Purkinje cell (primary cell): ENCODE measurements around the gene MOSPD2. TPM values are rescaled to one million over a fixed set of nuclear protein-coding genes. Genes with fewer than 3 reads are reported as not detected.

ENCODE experiments used
- polyA plus RNA-seq: library from polyadenylated mRNA; unstranded; fragments of >200 nt; fragmentation: Nextera tagmentation; gene quantifications from 2 replicates; pipeline ENCODE4 v1.2.1, GENCODE V29; 2014

MOSPD2 gene
- 14.2 and 19.7 TPM in 2 replicates for polyA plus RNA-seq

DNA sequence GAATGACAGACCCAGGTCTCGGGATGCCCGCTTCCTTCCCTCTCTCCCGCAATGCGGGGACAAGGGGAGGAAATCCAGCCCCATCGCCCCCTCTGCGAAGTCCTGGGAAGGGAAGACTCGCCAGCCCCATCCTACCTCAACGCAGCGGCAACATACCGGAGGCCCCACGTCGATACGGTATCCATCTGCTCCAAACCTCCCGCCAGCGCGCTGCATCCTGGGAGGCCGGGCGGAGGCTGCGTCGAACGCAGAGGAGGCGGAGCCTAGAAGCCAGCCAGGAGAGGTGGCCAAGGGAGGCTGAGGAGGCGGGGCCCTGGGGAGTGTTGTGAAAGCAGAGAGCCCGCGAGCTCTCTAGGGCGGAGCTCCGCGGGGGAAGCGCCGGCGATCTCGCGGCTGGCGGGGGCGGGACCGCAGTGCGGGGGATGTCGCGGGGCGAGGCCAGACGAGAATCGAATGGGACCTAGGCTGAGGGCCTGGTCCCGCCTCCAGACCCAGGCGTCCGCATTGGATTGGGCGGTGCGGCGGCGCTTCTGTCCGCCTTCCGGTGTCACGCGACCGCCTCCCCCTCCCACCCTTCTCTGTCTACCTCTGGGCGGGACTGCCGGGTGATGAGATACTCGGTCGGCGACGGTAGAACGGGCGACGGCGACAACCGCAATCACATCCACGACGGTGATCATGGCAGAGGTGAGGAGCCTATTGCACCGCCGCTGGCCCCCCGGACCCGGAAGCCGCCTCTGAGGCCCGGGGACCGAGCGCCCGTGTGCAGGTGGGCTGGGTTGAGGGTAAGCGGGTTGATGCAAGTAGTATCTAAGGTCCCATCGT, at the start of gene MOSPD2, which contains the start of gene FANCB:
TSS of gene MOSPD2 (plus strand) at position 571 of the 825 bp plus-strand sequence. CDS start at position 679, 108 bp downstream.
TSS of gene FANCB (minus strand) at position 219 of the 825 bp plus-strand sequence. CDS start 7,559 bp downstream, outside the sequence.

Other genes starting within 250 kb of the MOSPD2 start
- gene FANCB, start 352 bp upstream of the MOSPD2 start, polyA plus RNA-seq = 2.8 TPM in 1 of 2 replicates, not detected in the other